Measurements from ENCODE around the gene CERS6.

DNA sequence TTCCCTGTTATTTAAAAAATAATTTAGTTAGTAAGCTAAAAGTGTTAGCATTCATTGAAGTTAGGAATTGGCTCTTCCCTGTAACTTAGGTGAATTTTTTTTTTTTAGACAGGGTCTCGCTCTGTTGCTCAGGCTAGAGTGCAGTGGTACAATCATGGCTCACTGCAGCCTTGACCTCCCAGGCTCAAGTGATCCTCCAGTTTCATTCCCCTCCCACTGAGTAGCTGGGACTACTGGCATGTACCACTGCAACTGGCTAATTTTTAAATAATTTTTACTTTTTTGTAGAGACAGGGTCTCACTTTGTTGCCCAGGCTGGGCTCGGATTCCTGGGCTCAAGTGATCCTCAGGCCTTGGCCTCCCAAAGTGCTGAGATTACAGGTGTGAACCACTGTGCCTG is 66.4 kb downstream of the CERS6 start:
- TF ChIP-seq, protein P1, sequence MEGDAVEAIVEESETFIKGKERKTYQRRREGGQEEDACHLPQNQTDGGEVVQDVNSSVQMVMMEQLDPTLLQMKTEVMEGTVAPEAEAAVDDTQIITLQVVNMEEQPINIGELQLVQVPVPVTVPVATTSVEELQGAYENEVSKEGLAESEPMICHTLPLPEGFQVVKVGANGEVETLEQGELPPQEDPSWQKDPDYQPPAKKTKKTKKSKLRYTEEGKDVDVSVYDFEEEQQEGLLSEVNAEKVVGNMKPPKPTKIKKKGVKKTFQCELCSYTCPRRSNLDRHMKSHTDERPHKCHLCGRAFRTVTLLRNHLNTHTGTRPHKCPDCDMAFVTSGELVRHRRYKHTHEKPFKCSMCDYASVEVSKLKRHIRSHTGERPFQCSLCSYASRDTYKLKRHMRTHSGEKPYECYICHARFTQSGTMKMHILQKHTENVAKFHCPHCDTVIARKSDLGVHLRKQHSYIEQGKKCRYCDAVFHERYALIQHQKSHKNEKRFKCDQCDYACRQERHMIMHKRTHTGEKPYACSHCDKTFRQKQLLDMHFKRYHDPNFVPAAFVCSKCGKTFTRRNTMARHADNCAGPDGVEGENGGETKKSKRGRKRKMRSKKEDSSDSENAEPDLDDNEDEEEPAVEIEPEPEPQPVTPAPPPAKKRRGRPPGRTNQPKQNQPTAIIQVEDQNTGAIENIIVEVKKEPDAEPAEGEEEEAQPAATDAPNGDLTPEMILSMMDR (conservative IDR thresholded peaks at IDR 0.05) = no peak
- no peak for TF ChIP-seq EZH2 (IDR thresholded peaks at IDR 0.05; ENCODE audit: low read depth)
